OCI-LY1 (cell line): ENCODE measurements around the gene SIAH1.

ENCODE experiments used
- H2AFZ ChIP-seq: fragments of 200-600 bp; sonication (generic), shearing (Covaris generic); 2 replicates; pipeline ENCODE4 v1.6.0; 2014; ENCODE audit warnings: antibody characterized with exemption, mild to moderate bottlenecking, low read length
- H3F3A ChIP-seq: fragments of 200-600 bp; sonication (generic), shearing (Covaris generic); 2 replicates; pipeline ENCODE4 v1.6.0; 2014; ENCODE audit warnings: mild to moderate bottlenecking, antibody characterized with exemption, low read length, moderate library complexity; ENCODE audit not compliant: insufficient read depth
- H3K27ac ChIP-seq: fragments of 200-600 bp; sonication (generic); 2 replicates; pipeline ENCODE4 v1.5.1; 2014; ENCODE audit warnings: low read length, mixed run types, mild to moderate bottlenecking, low read depth; ENCODE audit not compliant: poor library complexity, severe bottlenecking
- H3K27me3 ChIP-seq: fragments of 200-600 bp; sonication (generic); 2 replicates; pipeline ENCODE4 v1.6.0; 2014; ENCODE audit warnings: antibody characterized with exemption, mild to moderate bottlenecking, low read length, moderate library complexity; ENCODE audit not compliant: insufficient read depth
- H3K36me3 ChIP-seq: fragments of 200-600 bp; sonication (generic); 2 replicates; pipeline ENCODE4 v1.6.1; 2014; ENCODE audit warnings: mild to moderate bottlenecking, antibody characterized with exemption, low read length, moderate library complexity, mixed read lengths; ENCODE audit not compliant: insufficient read depth
- H3K4me1 ChIP-seq: fragments of 200-600 bp; sonication (generic); 2 replicates; pipeline ENCODE4 v1.5.1; 2014; ENCODE audit warnings: mild to moderate bottlenecking, low read length, moderate library complexity; ENCODE audit not compliant: insufficient read depth, severe bottlenecking
- H3K4me2 ChIP-seq: fragments of 200-600 bp; sonication (generic), shearing (Covaris generic); 2 replicates; pipeline ENCODE4 v1.6.1; 2014; ENCODE audit warnings: low read length
- H3K4me3 ChIP-seq: fragments of 200-600 bp; sonication (generic); 2 replicates; pipeline ENCODE4 v1.5.1; 2014; ENCODE audit warnings: low read length, low read depth, mild to moderate bottlenecking, mixed read lengths; ENCODE audit not compliant: poor library complexity, severe bottlenecking
- H3K79me2 ChIP-seq: fragments of 200-600 bp; shearing (Covaris generic); 2 replicates; pipeline ENCODE4 v1.6.1; 2016; ENCODE audit warnings: mixed run types, low read length, mixed read lengths; ENCODE audit not compliant: insufficient read depth
- H3K9ac ChIP-seq: fragments of 200-600 bp; sonication (generic), shearing (Covaris generic); 2 replicates; pipeline ENCODE4 v1.6.1; 2014; ENCODE audit warnings: mild to moderate bottlenecking, low read length, mixed read lengths
- H3K9me2 ChIP-seq: fragments of 200-600 bp; sonication (generic), shearing (Covaris generic); 2 replicates; pipeline ENCODE4 v1.6.1; 2014; ENCODE audit warnings: low read depth, mild to moderate bottlenecking, low read length, mixed read lengths
- H3K9me3 ChIP-seq: fragments of 200-600 bp; shearing (Covaris generic); 2 replicates; pipeline ENCODE4 v1.6.1; 2014; ENCODE audit warnings: low read length, mixed read lengths
- H4K20me1 ChIP-seq: fragments of 200-600 bp; sonication (generic), shearing (Covaris generic); 2 replicates; pipeline ENCODE4 v1.6.0; 2016; ENCODE audit warnings: mild to moderate bottlenecking, low read length; ENCODE audit not compliant: insufficient read depth
- EZH2 ChIP-seq: fragments of 200-600 bp; sonication (generic), shearing (Covaris generic); IDR thresholded peaks from 2 replicates; pipeline ENCODE4 v1.8.0; 2017; ENCODE audit warnings: borderline replicate concordance, mixed run types, mild to moderate bottlenecking, antibody characterized with exemption, low read length, moderate library complexity, mixed read lengths
- TF ChIP-seq, protein P1 (sequence below): fragments of 200-600 bp; sonication (generic), shearing (Covaris generic); IDR thresholded peaks from 2 replicates; pipeline ENCODE4 v1.5.1; 2017; ENCODE audit warnings: mild to moderate bottlenecking, antibody characterized with exemption, low read length, moderate library complexity, mixed read lengths

The SIAH1 gene

GRCh38 chr16:48310908-48311641 lies 74.1 kb downstream of the SIAH1 start:
- TF ChIP-seq, protein P1, sequence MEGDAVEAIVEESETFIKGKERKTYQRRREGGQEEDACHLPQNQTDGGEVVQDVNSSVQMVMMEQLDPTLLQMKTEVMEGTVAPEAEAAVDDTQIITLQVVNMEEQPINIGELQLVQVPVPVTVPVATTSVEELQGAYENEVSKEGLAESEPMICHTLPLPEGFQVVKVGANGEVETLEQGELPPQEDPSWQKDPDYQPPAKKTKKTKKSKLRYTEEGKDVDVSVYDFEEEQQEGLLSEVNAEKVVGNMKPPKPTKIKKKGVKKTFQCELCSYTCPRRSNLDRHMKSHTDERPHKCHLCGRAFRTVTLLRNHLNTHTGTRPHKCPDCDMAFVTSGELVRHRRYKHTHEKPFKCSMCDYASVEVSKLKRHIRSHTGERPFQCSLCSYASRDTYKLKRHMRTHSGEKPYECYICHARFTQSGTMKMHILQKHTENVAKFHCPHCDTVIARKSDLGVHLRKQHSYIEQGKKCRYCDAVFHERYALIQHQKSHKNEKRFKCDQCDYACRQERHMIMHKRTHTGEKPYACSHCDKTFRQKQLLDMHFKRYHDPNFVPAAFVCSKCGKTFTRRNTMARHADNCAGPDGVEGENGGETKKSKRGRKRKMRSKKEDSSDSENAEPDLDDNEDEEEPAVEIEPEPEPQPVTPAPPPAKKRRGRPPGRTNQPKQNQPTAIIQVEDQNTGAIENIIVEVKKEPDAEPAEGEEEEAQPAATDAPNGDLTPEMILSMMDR: no peak
- no peak for TF ChIP-seq EZH2
- Histone ChIP-seq H3F3A (no peaks in the 10 kb centered on the region), H2AFZ (no peak overlapping the region), H3K36me3 (peaks cover 55% of the 10 kb centered on the region), H3K27ac (no peak overlapping the region), H3K27me3 (no peaks in the 10 kb centered on the region), H4K20me1 (no peaks in the 10 kb centered on the region), H3K9me2 (no peaks in the 10 kb centered on the region), H3K4me2 (no peak overlapping the region), H3K4me1 (no peaks in the 10 kb centered on the region), H3K79me2 (no peaks in the 10 kb centered on the region), H3K9ac (no peak overlapping the region), H3K4me3 (no peak overlapping the region), H3K9me3 (peaks cover 8% of the 10 kb centered on the region; the same call in 1 of the 2 replicates)
